Adrenal gland (tissue), 12 donors: ENCODE measurements around the gene BMPR1B. TPM values are rescaled to one million over a fixed set of nuclear protein-coding genes. Genes with fewer than 3 reads are reported as not detected.

Source experiments
- DNase-seq, 7 donors: peaks; one replicate each; pipeline ENCODE4 v3.0.0-alpha.2; 2019 to 2020
- H3K27ac ChIP-seq, 5 donors: fragments of 200-600 bp; sonication (generic) in 4 of 5; 1 replicate in 3 of 5; 2 replicates in 2 of 5; pipeline versions ENCODE4 v1.5.1 to v1.8.0; 2016 to 2020; ENCODE audit warnings: mild to moderate bottlenecking in 1 of 5
- H3K27me3 ChIP-seq: fragments of 200-600 bp; 2 replicates; pipeline ENCODE4 v1.8.0; 2021
- H3K36me3 ChIP-seq, 2 donors: fragments of 200-600 bp; replicated peaks in 1 of 2; 1 replicate in 1 of 2; 2 replicates in 1 of 2; pipeline versions ENCODE4 v1.5.1 to v1.8.0; 2018 to 2022
- H3K4me1 ChIP-seq, 2 donors: fragments of 200-600 bp; replicated peaks in 1 of 2; 1 replicate in 1 of 2; 2 replicates in 1 of 2; pipeline versions ENCODE4 v1.5.1 to v1.8.0; 2018 to 2021
- H3K4me3 ChIP-seq, 4 donors: fragments of 200-600 bp; sonication (generic) in 3 of 4; one replicate each; pipeline ENCODE4 v1.5.1; 2016 to 2018
- H3K9me3 ChIP-seq, 3 donors: fragments of 200-600 bp; sonication (generic) in 1 of 3; replicated peaks in 1 of 3; 1 replicate in 2 of 3; 2 replicates in 1 of 3; pipeline versions ENCODE4 v1.5.1 to v1.8.0; 2016 to 2021
- CTCF ChIP-seq, 6 experiments: fragments of 450-650 bp in 4 of 6; fragments of 200-600 bp in 2 of 6; sonication (generic) in 1 of 6; IDR thresholded peaks; 1 replicate in 5 of 6; 2 replicates in 1 of 6; pipeline versions ENCODE4 v1.5.1 to v1.8.0; 2016 to 2021; ENCODE audit warnings: antibody characterized with exemption in 6 of 6, mild to moderate bottlenecking in 2 of 6, moderate library complexity in 1 of 6
- POLR2A ChIP-seq, 2 donors: fragments of 450-650 bp; IDR thresholded peaks; one replicate each; pipeline ENCODE4 v1.6.1; 2017; ENCODE audit warnings: antibody characterized with exemption in 2 of 2, mild to moderate bottlenecking in 2 of 2, moderate library complexity in 1 of 2
- WGBS, 4 donors: extraction: QIAGEN DNeasy Blood & Tissue Kit in 2 of 4; methylation state at CpG; one replicate each; pipeline versions ENCODE4 v1.1.5 to v1.1.7; 2013 to 2017; 5-methylcytosine and 5-hydroxymethylcytosine counted together
- intact Hi-C, 2 donors: fragments of 100-400 bp; cut with DNase I; formaldehyde crosslinking; loops; one replicate each; pipeline versions ENCODE4 v1.14.1 to v1.15.0; 2022 to 2023
- polyA plus RNA-seq, 3 donors: library from polyadenylated mRNA; stranded (reverse); fragments of 200-250 nt in 2 of 3; fragments of 350-450 nt in 1 of 3; fragmentation: Illumina TruSeq in 1 of 3; extraction: RNeasy Lipid Tissue Mini Kit (QIAGEN cat#74804) in 1 of 3; gene quantifications; one replicate each; pipeline ENCODE4 v1.2.3, GENCODE V29; 2013 to 2014
- total RNA-seq, 9 donors: library from RNA; depleted of rRNA in 4 of 9; stranded (reverse); fragments of >200 nt in 4 of 9; fragments of 120-200 nt in 1 of 9; fragmentation: NEBNext Ultra II Directional in 1 of 9; extraction: Animal tissue kit (Norgen Biotek cat#: 25700) in 1 of 9; gene quantifications; one replicate each; pipeline versions ENCODE4 v1.1.0 to v1.2.4, GENCODE V29; 2013 to 2023
- donor health status: healthy with polysubstance abuse.
- donor health status: Bipolar disorder and iron deficiency.
- donor health status: DM: yes; HTN: yes; CAD: no.
- donor health status: DM: no; HTN: no; CAD: no.
- donor health status: DM: no; HTN: no; CAD: no.
- donor health status: DM: yes; HTN: yes; CAD: no.

BMPR1B gene
- total and polyA plus RNA-seq, 12 donors = 0.94 to 22.2 (median 6.2) TPM

DNA sequence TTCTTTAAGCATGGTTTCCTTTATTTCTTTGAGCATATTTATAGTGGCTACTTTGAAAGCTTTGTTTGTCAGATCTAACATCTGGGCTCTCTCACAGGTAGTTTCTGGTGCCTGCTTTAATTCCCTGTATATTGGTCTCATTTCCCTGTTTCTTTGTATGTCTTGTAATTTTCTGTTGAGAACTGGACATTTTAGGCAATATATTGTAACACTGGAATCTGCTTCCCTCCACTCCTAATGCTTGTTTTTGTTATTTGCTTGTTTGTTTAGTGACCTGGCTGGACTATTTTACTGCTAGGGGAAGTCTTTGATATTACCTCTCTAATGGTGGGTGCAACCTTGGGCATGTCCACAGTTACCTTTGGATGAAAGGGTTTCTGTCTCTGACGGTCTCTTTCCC lies 25.0 kb downstream of the BMPR1B start:
- intact Hi-C loops = no loop called here
- TF ChIP-seq CTCF (IDR thresholded peaks at IDR 0.05) (no peak), POLR2A (IDR thresholded peaks at IDR 0.05) (no peak)
- no peak overlapping the region for H3K4me3 ChIP-seq
- no peak for DNase-seq
- no peak overlapping the region for H3K27ac ChIP-seq
- H3K36me3 ChIP-seq = no peaks in the 10 kb centered on the region
- no peaks in the 10 kb centered on the region for H3K4me1 ChIP-seq
- 0 to 44% (median 41%) methylated on average over 1 of the region's 1 CpG for WGBS, 4 donors
- peaks cover 4% of the 10 kb centered on the region for H3K27me3 ChIP-seq
- H3K9me3 ChIP-seq = no peaks in the 10 kb centered on the region

DNA sequence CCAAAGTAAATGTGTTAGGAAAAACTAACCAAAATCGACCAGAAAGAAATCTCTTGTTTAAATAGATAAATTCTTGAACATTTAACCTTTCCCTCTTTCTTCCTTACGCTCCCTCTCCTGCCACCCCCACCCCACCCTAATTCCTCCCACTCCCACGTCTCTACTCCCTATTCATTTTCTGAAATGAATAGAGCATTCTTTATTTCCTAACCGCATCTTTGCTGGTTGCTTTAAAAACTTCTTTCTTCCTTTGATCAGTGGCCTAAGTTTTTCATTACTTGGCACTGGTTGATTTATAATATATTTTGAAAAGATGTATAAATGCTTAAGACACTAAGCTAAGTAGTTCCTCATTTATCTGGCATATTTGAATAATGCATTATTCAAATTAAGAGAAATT lies 33.9 kb downstream of the BMPR1B start:
- 58 to 65% (median 59%) methylated on average over 4 of the region's 4 CpGs for WGBS, 4 donors
- H3K4me3 ChIP-seq = no peak overlapping the region
- TF ChIP-seq CTCF (IDR thresholded peaks at IDR 0.05) (no peak), POLR2A (IDR thresholded peaks at IDR 0.05) (no peak)
- no peaks in the 10 kb centered on the region for H3K9me3 ChIP-seq
- no peaks in the 10 kb centered on the region for H3K4me1 ChIP-seq
- no peaks in the 10 kb centered on the region for H3K36me3 ChIP-seq
- no peaks in the 10 kb centered on the region for H3K27me3 ChIP-seq
- intact Hi-C loops = no loop called here
- no peak overlapping the region for H3K27ac ChIP-seq
- DNase-seq = no peak

- TF ChIP-seq CTCF (IDR thresholded peaks at IDR 0.05) (no peak), POLR2A (IDR thresholded peaks at IDR 0.05) (no peak)
- Histone ChIP-seq H3K4me1 (no peaks in the 10 kb centered on the region), H3K4me3 (no peak overlapping the region), H3K27me3 (no peaks in the 10 kb centered on the region), H3K36me3 (no peaks in the 10 kb centered on the region), H3K27ac (no peak overlapping the region), H3K9me3 (no peaks in the 10 kb centered on the region)
- intact Hi-C loops = no loop called here
- 53 to 64% (median 56%) methylated on average over 3 of the region's 3 CpGs for WGBS, 4 donors
- no peak for DNase-seq
Measured at GRCh38 chr4:94798808-94799207, 41.1 kb downstream of the BMPR1B start.

DNA sequence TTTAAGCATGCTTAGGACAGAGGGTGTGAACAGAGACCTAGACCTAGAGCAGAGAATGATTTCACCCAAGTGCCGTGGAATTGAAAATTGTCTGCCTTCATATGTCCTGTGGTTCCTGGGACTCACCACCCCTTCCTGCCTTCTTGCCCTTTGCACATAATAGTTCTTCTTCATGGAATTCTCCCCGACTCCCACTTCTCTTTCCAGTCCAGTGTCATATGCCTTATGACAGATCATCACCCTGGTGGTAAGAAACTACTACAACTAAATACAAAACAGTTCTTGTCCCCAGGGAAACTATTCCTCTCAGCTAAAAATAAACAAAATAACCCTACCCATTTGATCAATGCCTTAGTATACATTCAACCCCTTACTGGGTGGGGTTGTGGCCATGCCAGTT lies 43.3 kb downstream of the BMPR1B start:
- H3K4me3 ChIP-seq = no peak overlapping the region
- TF ChIP-seq CTCF (IDR thresholded peaks at IDR 0.05) (no peak), POLR2A (IDR thresholded peaks at IDR 0.05) (no peak)
- no peaks in the 10 kb centered on the region for H3K9me3 ChIP-seq
- H3K27me3 ChIP-seq = no peaks in the 10 kb centered on the region
- DNase-seq = no peak
- no peaks in the 10 kb centered on the region for H3K36me3 ChIP-seq
- no peak overlapping the region for H3K27ac ChIP-seq
- WGBS, 4 donors = 69 to 89% (median 83%) methylated on average over 2 of the region's 2 CpGs
- intact Hi-C loops = no loop called here
- H3K4me1 ChIP-seq = no peaks in the 10 kb centered on the region
